B cell (primary cell): ENCODE results near the gene PRKACA. TPM values are rescaled to one million over a fixed set of nuclear protein-coding genes. Genes with fewer than 3 reads are reported as not detected.

ENCODE experiments used
- ATAC-seq: fragments of 200-7000 bp; cut with Tn5 transposase; one replicate; pipeline ENCODE4 v1.10.0; 2021; ENCODE audit warnings: low read depth, mild to moderate bottlenecking, moderate number of reproducible peaks, moderate library complexity
- CTCF ChIA-PET: fragments of 350-600 bp; sonication (Branson Sonifier 250); formaldehyde crosslinking; loops from one replicate; lab custom pipeline; 2021; ENCODE audit warnings: antibody characterized with exemption, inconsistent platforms; lab: Charles Lee
- POLR2A ChIA-PET: fragments of 350-600 bp; sonication (Branson Sonifier 250); formaldehyde crosslinking; loops from one replicate; lab custom pipeline; 2021; ENCODE audit warnings: antibody characterized with exemption; lab: Charles Lee
- DNase-seq: peaks from one replicate; pipeline ENCODE4 v3.0.0; 2013
- H2AFZ ChIP-seq: 2 replicates; pipeline ENCODE4 v1.6.1; 2012; ENCODE audit warnings: mild to moderate bottlenecking, low read depth, low read length; ENCODE audit not compliant: insufficient read depth, poor library complexity, severe bottlenecking
- H3K27ac ChIP-seq, 2 donors: 1 replicate in 1 of 2; 2 replicates in 1 of 2; pipeline ENCODE4 v1.5.1; 2012 to 2013; ENCODE audit warnings: low read length in 2 of 2, mild to moderate bottlenecking in 2 of 2, moderate library complexity in 1 of 2
- H3K27me3 ChIP-seq, 4 experiments: fragments of 200-600 bp in 1 of 4; sonication (generic) in 1 of 4; replicated peaks in 1 of 4; 1 replicate in 2 of 4; 2 replicates in 2 of 4; pipeline versions ENCODE4 v1.6.1 to v1.7.0; 2013 to 2016; ENCODE audit warnings: low read length in 3 of 4, mild to moderate bottlenecking in 2 of 4, mixed read lengths in 1 of 4, moderate library complexity in 1 of 4; ENCODE audit not compliant: insufficient read depth in 4 of 4, control insufficient read depth in 3 of 4; ENCODE audit errors: control extremely low read depth in 1 of 4
- H3K36me3 ChIP-seq, 2 experiments: replicated peaks in 1 of 2; 1 replicate in 1 of 2; 2 replicates in 1 of 2; pipeline versions ENCODE4 v1.6.1 to v1.7.1; 2013; ENCODE audit warnings: low read length in 1 of 2; ENCODE audit not compliant: insufficient read depth in 2 of 2, control insufficient read depth in 1 of 2; ENCODE audit errors: control extremely low read depth in 1 of 2, extremely low read depth in 1 of 2
- H3K4me1 ChIP-seq, 2 donors: fragments of 200-600 bp in 1 of 2; sonication (generic) in 1 of 2; 1 replicate in 1 of 2; 2 replicates in 1 of 2; pipeline versions ENCODE4 v1.5.1 to v1.6.1; 2013 to 2017; ENCODE audit warnings: low read length in 2 of 2; ENCODE audit not compliant: control insufficient read depth in 2 of 2, insufficient read depth in 2 of 2
- H3K4me2 ChIP-seq: replicated peaks from 2 replicates; pipeline ENCODE3; 2012; ENCODE audit warnings: mild to moderate bottlenecking, low read depth, low read length; ENCODE audit not compliant: poor library complexity, severe bottlenecking
- H3K4me3 ChIP-seq, 5 experiments: fragments of 200-600 bp in 1 of 5; sonication (generic) in 1 of 5; 1 replicate in 3 of 5; 2 replicates in 2 of 5; pipeline versions ENCODE4 v1.5.1 to v1.7.0; 2011 to 2016; ENCODE audit warnings: low read length in 4 of 5, mild to moderate bottlenecking in 4 of 5, low read depth in 2 of 5, control low read depth in 1 of 5, moderate library complexity in 1 of 5; ENCODE audit not compliant: insufficient read depth in 1 of 5; ENCODE audit errors: control extremely low read depth in 1 of 5, extremely low read depth in 1 of 5
- H3K79me2 ChIP-seq: fragments of 200-600 bp; sonication (generic); one replicate; pipeline ENCODE4 v1.6.0; 2016; ENCODE audit warnings: low read length; ENCODE audit not compliant: control insufficient read depth, insufficient read depth
- H3K9ac ChIP-seq: fragments of 200-600 bp; sonication (generic); 2 replicates; pipeline ENCODE4 v1.6.1; 2017; ENCODE audit warnings: mild to moderate bottlenecking, low read length, moderate library complexity
- H3K9me3 ChIP-seq, 3 donors: one replicate each; pipeline versions ENCODE4 v1.6.1 to v1.7.1; 2013; ENCODE audit warnings: low read length in 2 of 3; ENCODE audit not compliant: control insufficient read depth in 2 of 3, insufficient read depth in 1 of 3; ENCODE audit errors: control extremely low read depth in 1 of 3
- H4K20me1 ChIP-seq: 2 replicates; pipeline ENCODE4 v1.6.0; 2012; ENCODE audit warnings: mild to moderate bottlenecking, low read length; ENCODE audit not compliant: insufficient read depth, control insufficient read depth, poor library complexity, severe bottlenecking
- H3K27ac Mint-ChIP-seq: one replicate; pipeline ENCODE4 v1.8.0; 2021; ENCODE audit warnings: mixed read lengths
- H3K27me3 Mint-ChIP-seq: one replicate; pipeline ENCODE4 v1.8.0; 2021; ENCODE audit warnings: mixed read lengths
- H3K4me1 Mint-ChIP-seq: one replicate; pipeline ENCODE4 v1.8.0; 2021; ENCODE audit warnings: mixed read lengths
- H3K4me3 Mint-ChIP-seq: one replicate; pipeline ENCODE4 v1.8.0; 2021; ENCODE audit warnings: mixed read lengths
- H3K9me3 Mint-ChIP-seq: one replicate; pipeline ENCODE4 v1.8.0; 2022; ENCODE audit warnings: mixed read lengths; ENCODE audit not compliant: insufficient read depth
- CTCF ChIP-seq: fragments of 200-600 bp; IDR thresholded peaks from one replicate; pipeline ENCODE4 v1.8.0; 2022; ENCODE audit warnings: antibody characterized with exemption, mild to moderate bottlenecking
- EZH2 ChIP-seq: IDR thresholded peaks from 2 replicates; pipeline ENCODE4 v1.6.1; 2012; ENCODE audit warnings: borderline replicate concordance, low read depth, mild to moderate bottlenecking, moderate library complexity, low read length; ENCODE audit not compliant: insufficient read depth, poor library complexity, severe bottlenecking
- WGBS: methylation state at CpG from one replicate; pipeline ENCODE4 v1.1.5; 2013; ENCODE audit warnings: missing lambda C conversion rate; ENCODE audit not compliant: insufficient coverage; 5-methylcytosine and 5-hydroxymethylcytosine counted together
- intact Hi-C: fragments of 100-400 bp; cut with micrococcal nuclease; formaldehyde crosslinking; loops from one replicate; pipeline ENCODE4 v1.10.0; 2022
- polyA plus RNA-seq: library from polyadenylated mRNA; depleted of rRNA; stranded (reverse); fragments of >200 nt; gene quantifications from 2 replicates; pipeline ENCODE4 v1.2.3, GENCODE V29; 2012
- total RNA-seq, 2 donors: library from RNA; stranded (reverse); fragments of 120-200 nt in 1 of 2; gene quantifications; 1 replicate in 1 of 2; 2 replicates in 1 of 2; pipeline versions ENCODE4 v1.2.3 to v1.2.4, GENCODE V29; 2013 to 2022

The PRKACA gene
- total and polyA plus RNA-seq, 2 donors (not counting 1 experiment from before 2014, with no cell fraction given) = 36.8 to 43.0 TPM

- CTCF ChIA-PET = interaction anchor here (1.0 to 3.0 kb wide), 9 partner anchors 11 to 236 kb away, joined by 3 to 14 read pairs (median 3); partner anchors contain the start of genes ASF1B and MISP3
- 20% methylated on average over 4 of the region's 9 CpGs for WGBS
- H3K9ac ChIP-seq = no peak overlapping the region
- no peaks in the 10 kb centered on the region for H3K9me3 ChIP-seq
- no peak overlapping the region for H3K27ac Mint-ChIP-seq
- peaks cover 0 to 2% of the 10 kb centered on the region in 2 experiments for H3K36me3 ChIP-seq
- peaks cover 58% of the 10 kb centered on the region for H4K20me1 ChIP-seq
- H3K4me3 ChIP-seq = no peak overlapping the region
- peak overlapping the region; percentile 45 for H3K4me2 ChIP-seq
- DNase-seq = peak; percentile 64
- H3K79me2 ChIP-seq = peaks cover 62% of the 10 kb centered on the region
- H3K4me1 ChIP-seq = peaks cover 36 to 38% of the 10 kb centered on the region in 2 donors
- H3K27ac ChIP-seq = no peak overlapping the region
- TF ChIP-seq EZH2 (no peak), CTCF (peak; percentile 63)
- ATAC-seq = no peak
- intact Hi-C loops = no loop called here
- H2AFZ ChIP-seq = peak overlapping the region; percentile 27
- no peaks in the 10 kb centered on the region for H3K27me3 ChIP-seq
- POLR2A ChIA-PET = no interaction called here
- peaks cover 39% of the 10 kb centered on the region for H3K4me1 Mint-ChIP-seq
- peak overlapping the region; percentile 34 for H3K4me3 Mint-ChIP-seq
- H3K9me3 Mint-ChIP-seq = no peaks in the 10 kb centered on the region
- no peaks in the 10 kb centered on the region for H3K27me3 Mint-ChIP-seq
These were observed 2.7 kb downstream of the PRKACA start for GRCh38 chr19:14114854-14115253.

- CTCF ChIA-PET = interaction anchor here (1.1 to 3.0 kb wide), 8 partner anchors 12 to 230 kb away, joined by 3 to 14 read pairs (median 4); partner anchors contain the start of gene ASF1B
- 89% methylated on average over 7 of the region's 7 CpGs for WGBS
- DNase-seq = no peak
- H4K20me1 ChIP-seq = peaks cover 58% of the 10 kb centered on the region
- intact Hi-C loops = no loop called here
- no peak for ATAC-seq
- H3K27ac ChIP-seq = no peak overlapping the region
- H3K79me2 ChIP-seq = peaks cover 62% of the 10 kb centered on the region
- Mint-ChIP-seq H3K4me3 (no peak overlapping the region), H3K27ac (no peak overlapping the region), H3K4me1 (peaks cover 39% of the 10 kb centered on the region), H3K27me3 (no peaks in the 10 kb centered on the region), H3K9me3 (no peaks in the 10 kb centered on the region)
- H3K9ac ChIP-seq = no peak overlapping the region
- H3K4me1 ChIP-seq = peaks cover 36 to 38% of the 10 kb centered on the region in 2 donors
- no peaks in the 10 kb centered on the region for H3K9me3 ChIP-seq
- no peak overlapping the region for H3K4me3 ChIP-seq
- H3K36me3 ChIP-seq = peaks cover 0 to 2% of the 10 kb centered on the region in 2 experiments
- POLR2A ChIA-PET = no interaction called here
- H3K27me3 ChIP-seq = no peaks in the 10 kb centered on the region
- peak overlapping the region; percentile 27 for H2AFZ ChIP-seq
- peak overlapping the region; percentile 45 for H3K4me2 ChIP-seq
- TF ChIP-seq CTCF (no peak), EZH2 (no peak)
These were observed 3.1 kb downstream of the PRKACA start for GRCh38 chr19:14114439-14114838.
